ENCODE data around the gene PRKAG2.
"Not testable (repeated sequence)": the region's sequence is repeated elsewhere in the genome, so short reads cannot be mapped to it uniquely, and the experiment has no call there.

PRKAG2 gene

GRCh38 chr7:151755131-151755801 lies 121.6 kb downstream of the PRKAG2 start:
- DNase-seq (ENCODE audit: extremely low read depth in 1 of 2, low read depth in 1 of 2): no peak

GRCh38 chr7:151754688-151755130 lies 122.2 kb downstream of the PRKAG2 start:
- DNase-seq (ENCODE audit: extremely low read depth in 1 of 2, low read depth in 1 of 2): no peak

- no peak for DNase-seq (ENCODE audit: extremely low read depth in 1 of 2, low read depth in 1 of 2)
Observed at GRCh38 chr7:151754142-151754590, 122.7 kb downstream of the PRKAG2 start.

DNA sequence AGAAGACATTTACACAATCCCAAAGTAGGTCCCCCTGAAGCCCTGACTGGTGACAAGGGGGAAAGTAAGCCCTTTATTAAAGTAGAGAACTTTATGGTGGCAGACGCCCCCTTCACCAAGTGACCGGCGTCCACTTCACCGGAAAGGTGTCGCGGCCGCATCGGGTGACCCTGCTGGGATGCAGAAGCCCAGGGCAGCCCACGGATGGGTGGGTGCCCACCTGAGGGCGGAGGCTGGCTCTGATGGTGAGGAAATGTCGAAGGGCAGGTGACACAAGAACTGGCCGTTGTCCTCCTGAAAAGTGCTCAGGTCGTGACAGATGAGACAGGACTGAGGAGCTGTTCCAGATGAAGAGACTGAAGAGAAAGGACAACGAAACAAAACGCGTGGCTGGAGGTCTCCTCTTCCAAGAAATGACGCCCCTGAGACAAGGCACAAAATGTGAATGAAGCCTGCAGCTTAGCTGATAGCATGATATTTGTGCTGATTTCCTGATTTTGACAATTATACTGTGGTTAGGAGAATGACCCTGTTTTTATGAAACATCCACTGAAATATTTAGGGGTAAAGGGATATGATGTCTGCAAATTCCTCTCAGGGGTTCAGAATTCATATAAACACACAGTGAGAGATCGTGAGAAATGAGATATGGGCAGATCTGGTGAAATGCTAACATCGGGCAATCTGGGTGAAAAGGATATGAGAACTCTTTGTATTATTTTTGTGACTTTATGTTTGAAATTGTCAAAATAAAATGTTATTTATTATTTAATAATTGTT lies 123.9 kb downstream of the PRKAG2 start:
- DNase-seq (ENCODE audit: extremely low read depth in 1 of 2, low read depth in 1 of 2): no peak

DNA sequence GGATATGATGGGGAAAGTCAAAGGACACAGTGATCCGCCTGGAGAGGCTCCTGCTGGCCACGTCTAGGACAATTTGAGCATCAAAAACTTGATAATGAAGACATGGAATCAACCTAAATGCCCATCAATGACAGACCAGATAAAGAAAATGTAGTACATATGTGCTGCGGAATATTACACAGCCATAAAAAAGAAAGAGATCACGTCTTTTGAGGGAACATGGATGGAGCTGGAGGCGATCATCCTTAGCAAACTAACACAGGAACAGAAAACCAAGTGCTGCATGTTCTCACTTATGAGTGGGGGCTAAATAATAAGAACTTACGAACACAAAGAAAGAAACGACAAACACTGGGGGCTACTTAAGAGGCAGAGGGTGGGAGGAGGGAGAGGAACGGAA lies 124.9 kb downstream of the PRKAG2 start:
- DNase-seq (ENCODE audit: extremely low read depth in 1 of 2, low read depth in 1 of 2): no peak

- DNase-seq (ENCODE audit: extremely low read depth in 1 of 2, low read depth in 1 of 2): no peak
Observed at GRCh38 chr7:151748733-151749132, 128.2 kb downstream of the PRKAG2 start.

DNA sequence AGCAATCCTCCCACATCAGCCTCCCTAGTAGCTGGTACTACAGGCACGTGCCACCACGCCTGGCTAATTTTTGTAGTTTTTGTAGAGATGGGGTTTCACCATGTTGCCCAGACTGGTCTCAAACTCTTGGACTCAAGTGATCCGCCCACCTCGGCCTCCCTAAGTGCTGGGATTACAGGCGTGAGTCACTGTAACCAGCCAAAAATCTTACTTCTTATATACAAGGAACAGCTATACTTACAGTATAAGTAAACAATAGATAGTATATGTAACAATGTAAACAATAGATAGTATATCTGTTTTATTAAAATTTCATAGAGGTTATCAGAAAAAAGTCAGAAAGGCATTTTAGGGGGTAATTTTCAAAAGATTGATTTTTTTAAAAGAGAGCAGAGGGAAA lies 128.9 kb downstream of the PRKAG2 start:
- not testable (repeated sequence) for DNase-seq (ENCODE audit: extremely low read depth in 1 of 2, low read depth in 1 of 2)

DNA sequence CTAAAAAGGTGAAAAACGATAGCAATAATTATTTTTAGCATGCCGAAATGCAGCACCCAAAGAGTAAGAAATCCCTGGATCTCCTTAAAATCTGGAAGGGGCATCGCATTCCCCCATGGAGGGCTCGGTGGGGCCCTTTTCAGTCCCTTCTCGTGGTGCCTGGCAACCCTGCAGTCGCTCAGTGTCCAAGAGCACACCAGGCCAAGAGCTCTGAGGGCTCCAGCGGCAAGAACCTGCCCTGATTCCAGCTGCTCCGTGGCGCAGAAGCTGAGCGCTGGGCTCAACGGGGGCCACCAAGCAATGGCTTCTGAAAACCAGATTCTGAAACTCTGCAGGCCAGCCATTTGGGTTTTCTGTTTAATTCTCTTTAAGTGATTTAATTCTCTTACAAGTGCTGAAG lies 131.2 kb downstream of the PRKAG2 start:
- no peak for DNase-seq (ENCODE audit: extremely low read depth in 1 of 2, low read depth in 1 of 2)

DNA sequence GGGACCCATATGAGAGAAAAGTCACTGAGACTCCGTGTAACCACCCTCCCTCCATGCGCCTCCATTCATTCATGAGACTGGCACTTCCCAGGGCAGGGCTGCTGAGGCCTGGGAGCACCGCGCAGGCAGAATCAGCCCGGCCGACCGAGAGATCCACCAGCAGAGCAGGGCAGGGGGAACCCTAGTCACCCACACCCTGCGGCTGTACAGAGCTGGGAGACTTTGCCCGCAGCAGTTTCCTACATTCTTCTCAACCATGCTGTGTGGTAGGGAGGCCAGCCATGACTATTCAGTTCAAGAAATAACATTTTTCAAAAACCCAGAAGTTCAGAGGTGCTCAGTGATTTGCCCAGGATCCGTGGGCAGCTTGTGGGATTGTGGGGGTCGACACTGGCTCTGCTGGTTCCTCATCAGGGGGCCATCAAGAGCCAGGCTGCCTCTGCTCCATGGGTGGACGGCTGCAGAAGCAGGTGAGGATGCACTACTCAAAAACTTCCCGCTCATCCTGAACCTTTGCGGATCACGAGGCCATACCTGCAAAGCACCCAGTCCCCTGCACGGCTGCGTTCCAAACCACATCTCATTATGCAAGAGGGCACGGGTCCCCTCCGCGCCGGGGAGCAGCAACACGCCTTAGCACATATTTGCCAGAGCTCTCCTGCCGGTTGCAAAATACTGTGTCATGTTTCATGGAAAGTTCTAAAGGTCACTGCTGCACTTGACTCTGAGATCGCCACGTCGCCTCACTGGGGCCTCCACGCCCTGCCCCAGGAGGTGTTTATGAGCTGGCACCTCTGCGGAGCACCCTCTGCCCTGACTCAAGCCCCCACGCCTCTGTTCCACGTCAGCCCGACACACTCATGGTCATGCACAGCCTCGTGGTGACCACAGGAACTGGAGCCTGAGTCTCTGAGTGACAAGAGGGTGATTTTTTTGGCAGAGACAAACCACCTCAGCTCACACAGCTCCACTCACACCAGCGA lies 132.0 kb downstream of the PRKAG2 start:
- DNase-seq (ENCODE audit: extremely low read depth in 1 of 2, low read depth in 1 of 2): peak; percentile 48 to 64

DNA sequence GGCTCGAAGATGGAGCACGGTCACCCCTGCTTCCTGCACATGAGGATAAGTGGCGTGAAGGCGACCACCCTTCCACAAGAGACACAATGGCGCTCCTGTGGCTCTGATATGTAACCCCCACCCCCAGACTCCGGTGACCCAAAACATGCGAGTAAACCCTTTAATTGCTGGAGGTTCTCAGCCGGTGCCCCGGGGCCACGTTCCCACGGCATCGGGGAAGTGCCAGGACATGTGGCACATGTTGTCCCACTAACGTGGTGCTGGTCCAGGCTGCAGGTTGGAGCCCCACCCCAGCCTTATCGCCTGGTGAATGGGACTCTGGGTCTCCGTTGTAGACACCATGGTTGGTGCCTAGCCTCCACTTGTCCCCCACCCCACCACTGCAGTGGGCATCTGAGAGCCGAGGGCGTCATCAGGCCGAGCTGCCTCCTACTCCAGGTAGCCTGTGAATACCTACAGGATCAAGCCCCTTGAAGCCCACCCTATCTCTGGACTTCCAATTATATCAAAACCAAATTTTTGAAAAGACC lies 132.8 kb downstream of the PRKAG2 start:
- DNase-seq (ENCODE audit: extremely low read depth in 1 of 2, low read depth in 1 of 2): no peak

- DNase-seq (ENCODE audit: extremely low read depth in 1 of 2, low read depth in 1 of 2): no peak
Observed at GRCh38 chr7:151743481-151743983, 133.4 kb downstream of the PRKAG2 start.

DNA sequence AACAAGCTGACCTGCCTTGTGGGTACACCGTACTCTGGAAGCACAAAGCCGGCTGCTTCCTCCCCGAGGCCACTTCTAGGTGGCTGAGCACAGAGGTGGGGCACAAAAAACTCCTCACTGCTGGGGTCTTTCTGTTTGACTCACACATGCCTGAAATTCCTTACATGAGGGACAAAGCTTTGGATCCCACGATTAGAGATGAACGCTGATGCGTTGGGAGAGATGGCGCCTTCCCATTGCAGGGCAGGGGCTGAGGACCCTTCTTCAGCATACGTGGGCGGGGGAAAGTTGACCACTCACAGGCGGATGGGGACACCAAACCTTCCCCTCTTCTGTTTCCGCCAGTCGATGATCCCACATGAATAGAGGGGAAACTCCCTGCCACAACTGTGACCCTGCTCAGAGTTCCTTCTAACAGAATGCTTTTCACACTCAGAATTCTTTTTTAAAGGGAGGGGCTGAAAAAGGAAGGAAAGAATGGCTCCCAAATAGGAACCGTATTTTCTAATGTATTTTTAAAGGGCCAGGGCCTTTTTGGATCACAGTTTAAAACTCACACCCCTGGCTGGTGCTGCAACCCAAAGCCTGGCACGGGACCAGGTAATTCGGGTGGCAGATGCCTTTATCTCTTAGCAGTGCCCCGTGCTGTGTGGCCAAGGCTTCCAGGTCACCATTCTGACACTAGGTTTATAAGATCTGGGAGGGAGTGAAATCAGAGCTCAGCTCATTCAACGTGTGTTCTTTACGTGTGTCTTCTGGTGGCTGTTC lies 134.0 kb downstream of the PRKAG2 start:
- DNase-seq (ENCODE audit: extremely low read depth in 1 of 2, low read depth in 1 of 2): no peak

DNA sequence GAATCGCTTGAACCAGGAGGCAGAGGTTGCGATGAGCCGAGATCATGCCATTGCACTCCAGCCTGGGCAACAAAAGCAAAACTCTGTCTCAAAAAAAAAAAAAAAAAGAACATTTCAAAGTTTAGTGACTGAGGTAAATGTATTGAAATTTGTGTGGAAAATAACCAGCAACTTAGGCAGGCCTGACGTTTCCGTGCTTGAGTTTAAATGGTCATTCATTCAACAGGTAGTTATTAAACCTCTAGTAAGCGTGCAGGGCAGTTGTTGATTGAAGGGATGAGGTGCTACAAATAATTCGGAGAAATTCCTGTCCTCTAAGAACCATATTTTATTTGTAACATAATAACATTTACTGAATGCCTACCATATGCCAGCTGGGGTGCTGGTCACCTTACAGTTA lies 135.3 kb downstream of the PRKAG2 start:
- DNase-seq (ENCODE audit: extremely low read depth in 1 of 2, low read depth in 1 of 2): no peak

- no peak for DNase-seq (ENCODE audit: extremely low read depth in 1 of 2, low read depth in 1 of 2)
Observed at GRCh38 chr7:151740081-151740851, 136.6 kb downstream of the PRKAG2 start.

DNA sequence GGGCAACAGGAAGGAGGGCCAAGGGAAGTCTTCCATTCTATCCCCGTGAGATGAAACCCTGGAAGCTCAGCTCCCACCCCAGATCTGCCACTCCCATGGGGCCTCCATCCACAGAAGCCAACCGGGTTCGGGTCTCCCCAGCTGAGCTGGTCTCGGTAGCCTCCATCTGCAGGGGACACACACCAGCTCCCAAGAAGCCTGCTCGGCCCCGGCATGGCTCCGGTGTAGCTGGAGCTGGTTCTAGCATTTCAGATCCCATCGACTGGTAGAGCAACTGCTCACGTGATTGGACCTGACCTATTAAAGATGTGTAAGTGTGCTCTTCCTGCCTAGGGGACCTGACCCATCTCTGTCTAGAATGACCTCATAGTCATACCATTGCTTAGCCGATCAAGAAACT lies 138.0 kb downstream of the PRKAG2 start:
- no peak for DNase-seq (ENCODE audit: extremely low read depth in 1 of 2, low read depth in 1 of 2)

GRCh38 chr7:151736403-151736909 lies 140.5 kb downstream of the PRKAG2 start:
- DNase-seq (ENCODE audit: extremely low read depth in 1 of 2, low read depth in 1 of 2): no peak

GRCh38 chr7:151735851-151736402 lies 141.0 kb downstream of the PRKAG2 start:
- DNase-seq (ENCODE audit: extremely low read depth in 1 of 2, low read depth in 1 of 2): no peak

DNA sequence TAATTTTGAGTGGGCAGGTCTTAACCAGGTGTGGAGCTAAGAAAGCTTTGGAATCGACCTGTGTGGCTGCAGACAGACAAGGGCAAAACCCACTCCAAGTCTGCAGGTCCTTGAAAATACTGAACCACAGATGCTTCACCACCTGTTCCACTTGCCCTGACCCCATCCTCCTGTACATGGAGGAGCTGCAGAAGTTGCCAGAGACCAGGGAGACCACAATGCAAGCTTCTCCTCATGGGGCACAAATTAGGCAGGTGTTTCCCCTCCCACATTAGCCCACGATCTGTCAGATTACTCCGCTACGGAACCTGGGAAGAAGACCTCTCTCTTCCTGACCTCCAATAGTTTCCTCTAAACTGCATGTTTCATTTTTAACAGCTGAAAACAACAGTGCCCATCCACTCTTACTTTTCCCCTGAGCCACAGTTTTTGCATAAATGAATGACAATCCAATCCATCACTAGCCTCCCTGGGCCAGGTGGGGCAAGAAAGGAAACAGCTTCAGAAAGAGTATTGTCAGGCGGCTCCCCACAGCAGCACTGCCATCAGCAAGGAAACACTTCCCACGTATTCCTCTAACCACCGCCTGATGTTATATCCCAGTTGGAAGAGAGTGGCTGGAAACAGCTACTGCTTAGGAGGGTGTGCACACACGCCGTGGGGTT lies 141.6 kb downstream of the PRKAG2 start:
- no peak for DNase-seq (ENCODE audit: extremely low read depth in 1 of 2, low read depth in 1 of 2)
